ENCODE data around the gene RTP3.
"Not testable (repeated sequence)": the region's sequence is repeated elsewhere in the genome, so short reads cannot be mapped to it uniquely, and the experiment has no call there.

The RTP3 gene

DNA sequence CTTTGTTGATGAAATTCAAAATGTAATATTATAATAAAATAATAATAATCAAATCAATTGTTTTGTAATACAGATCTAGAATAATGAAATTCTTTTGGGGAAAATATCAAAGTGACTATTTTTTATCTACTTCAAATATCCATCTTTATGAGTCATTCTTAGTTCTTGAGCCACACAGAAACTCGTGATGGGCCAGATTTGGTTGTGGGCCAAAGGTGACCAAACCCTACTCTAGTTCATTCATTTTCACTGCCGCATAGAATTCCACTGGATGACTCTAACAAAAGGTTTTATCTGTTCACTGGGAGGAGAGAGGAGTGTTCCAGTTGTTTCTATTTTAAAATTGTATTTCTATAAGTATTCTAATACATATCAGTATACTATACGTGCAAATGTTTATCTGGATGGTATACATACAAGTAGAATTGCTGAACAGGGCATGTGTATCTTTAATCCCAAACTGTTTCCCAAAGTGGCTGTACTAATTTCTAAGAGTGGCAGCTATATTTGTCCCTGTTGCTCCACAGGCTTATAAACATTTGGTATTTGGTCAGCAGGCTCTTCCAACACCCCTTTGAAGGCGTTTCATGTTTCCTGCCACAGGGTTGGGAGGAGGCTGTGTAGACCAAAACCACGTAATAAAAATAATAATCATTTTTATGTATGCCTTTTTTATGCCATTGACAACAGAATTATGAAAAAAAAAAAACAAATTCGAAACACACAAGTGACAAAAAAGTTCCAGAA lies 7.3 kb upstream of the RTP3 start:
- no peak for DNase-seq (ENCODE audit: low read depth in 2 of 3, low spot score in 2 of 3)

DNA sequence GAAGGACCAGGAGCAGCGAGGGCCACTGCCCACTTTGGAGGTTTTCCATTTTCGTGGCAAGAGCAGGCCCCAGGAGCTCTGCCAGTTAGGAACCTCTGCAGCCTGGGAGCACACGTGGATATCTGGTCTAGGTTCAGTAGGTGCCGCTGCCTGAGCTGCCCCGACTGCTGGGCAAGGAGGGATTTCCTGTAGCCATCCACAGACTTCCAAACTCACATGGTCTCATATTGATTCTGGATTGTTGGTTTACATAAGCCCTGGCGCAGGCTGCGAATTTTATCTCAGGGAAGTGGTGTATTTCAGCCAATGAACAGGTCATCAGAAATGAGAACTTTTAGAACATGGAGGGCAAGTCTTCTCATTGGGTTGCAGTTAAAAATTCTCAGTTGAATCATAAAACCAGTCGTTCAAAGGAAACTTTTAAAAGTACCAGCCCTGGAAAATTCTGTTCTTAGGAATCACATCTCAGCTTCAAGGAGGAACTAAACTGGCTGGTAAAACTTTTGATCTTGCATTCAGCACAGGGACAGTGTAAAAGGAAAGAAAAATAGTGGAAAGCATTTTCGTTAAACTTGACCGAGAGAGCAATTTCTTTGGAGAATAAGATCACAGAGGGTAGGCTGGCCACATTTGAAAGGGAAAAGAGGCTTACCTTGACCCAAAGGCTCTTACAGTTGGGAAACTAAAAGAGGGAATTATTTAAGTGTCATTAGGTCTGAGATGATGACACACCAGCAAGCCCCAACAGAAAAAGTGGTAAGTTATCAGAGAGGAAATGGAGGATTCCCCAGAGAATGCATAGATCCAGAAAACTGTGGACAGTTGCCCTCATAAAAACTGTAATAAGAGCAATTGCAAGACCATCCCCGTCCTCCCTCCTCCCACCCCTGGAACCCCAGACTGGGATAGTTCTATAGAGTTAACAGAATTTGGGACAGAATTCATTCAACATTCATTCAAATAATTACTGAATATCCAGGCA lies 6.4 kb upstream of the RTP3 start:
- no peak for DNase-seq (ENCODE audit: low read depth in 2 of 3, low spot score in 2 of 3)

DNA sequence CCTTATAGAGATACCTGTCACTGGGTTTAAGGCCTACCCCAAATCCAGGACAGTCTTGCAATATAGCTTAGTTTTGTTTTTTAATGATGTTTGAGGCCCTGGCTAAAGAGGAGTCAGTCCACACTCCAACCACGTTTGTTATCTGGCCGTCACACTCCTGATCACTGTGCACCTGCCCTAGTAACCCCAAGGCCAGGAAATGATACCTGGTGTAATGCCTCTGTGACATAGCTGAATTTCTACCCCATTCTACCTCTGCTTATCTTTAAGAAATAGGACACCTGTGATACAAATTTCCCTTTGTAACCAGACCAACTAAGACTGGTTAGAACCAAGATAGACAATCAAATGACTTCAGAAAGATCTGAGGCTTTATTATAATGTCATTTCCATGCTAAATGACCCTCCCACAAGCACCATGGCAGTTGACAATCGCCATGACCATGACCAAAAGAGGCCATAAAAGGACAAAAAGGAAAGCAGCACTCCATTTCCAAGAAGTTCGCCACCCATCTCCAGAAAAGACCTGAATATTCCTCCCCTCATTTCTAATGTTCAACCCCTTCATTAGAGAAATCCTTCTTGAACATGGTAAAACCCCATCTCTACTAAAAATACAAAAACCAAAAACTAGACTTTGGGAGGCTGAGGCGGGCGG lies 4.8 kb upstream of the RTP3 start:
- DNase-seq (ENCODE audit: low read depth in 2 of 3, low spot score in 2 of 3): no peak

- DNase-seq (ENCODE audit: low read depth in 2 of 3, low spot score in 2 of 3): not testable (repeated sequence)
These were observed 3.3 kb upstream of the RTP3 start for GRCh38 chr3:46494491-46494890.

DNA sequence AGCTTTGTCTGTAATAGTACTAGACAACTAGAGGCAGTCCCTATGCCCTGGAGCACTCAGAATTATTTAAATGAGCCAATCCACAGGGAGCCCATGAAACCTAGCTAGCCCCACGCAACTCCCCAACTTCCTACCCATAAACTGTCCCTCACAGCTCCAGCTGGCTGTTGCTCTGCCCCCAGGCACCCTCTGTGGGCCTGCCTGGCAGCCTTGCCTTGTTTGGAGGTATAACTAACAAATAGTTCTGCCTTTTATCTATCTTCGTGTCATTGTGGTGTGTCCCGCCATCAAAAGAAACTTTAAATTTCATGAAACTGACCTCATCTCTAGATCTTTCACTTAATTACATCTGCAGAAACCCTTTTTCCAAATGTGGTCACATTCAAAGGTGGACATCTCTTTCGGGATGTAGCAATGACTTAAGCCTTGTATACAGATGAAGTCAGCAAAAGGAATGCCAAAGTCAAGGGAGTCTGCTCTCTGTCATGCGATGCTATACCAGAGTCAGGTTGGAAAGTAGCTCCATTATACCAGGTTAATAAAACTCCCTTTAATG lies 1.8 kb upstream of the RTP3 start:
- DNase-seq (ENCODE audit: low read depth in 2 of 3, low spot score in 2 of 3): no peak

GRCh38 chr3:46496746-46497555 lies 825 bp upstream of the RTP3 start:
- DNase-seq (ENCODE audit: low read depth in 2 of 3, low spot score in 2 of 3): no peak

- DNase-seq (ENCODE audit: low read depth in 2 of 3, low spot score in 2 of 3): no peak
These were observed 1.2 kb downstream of the RTP3 start for GRCh38 chr3:46498916-46499519.

DNA sequence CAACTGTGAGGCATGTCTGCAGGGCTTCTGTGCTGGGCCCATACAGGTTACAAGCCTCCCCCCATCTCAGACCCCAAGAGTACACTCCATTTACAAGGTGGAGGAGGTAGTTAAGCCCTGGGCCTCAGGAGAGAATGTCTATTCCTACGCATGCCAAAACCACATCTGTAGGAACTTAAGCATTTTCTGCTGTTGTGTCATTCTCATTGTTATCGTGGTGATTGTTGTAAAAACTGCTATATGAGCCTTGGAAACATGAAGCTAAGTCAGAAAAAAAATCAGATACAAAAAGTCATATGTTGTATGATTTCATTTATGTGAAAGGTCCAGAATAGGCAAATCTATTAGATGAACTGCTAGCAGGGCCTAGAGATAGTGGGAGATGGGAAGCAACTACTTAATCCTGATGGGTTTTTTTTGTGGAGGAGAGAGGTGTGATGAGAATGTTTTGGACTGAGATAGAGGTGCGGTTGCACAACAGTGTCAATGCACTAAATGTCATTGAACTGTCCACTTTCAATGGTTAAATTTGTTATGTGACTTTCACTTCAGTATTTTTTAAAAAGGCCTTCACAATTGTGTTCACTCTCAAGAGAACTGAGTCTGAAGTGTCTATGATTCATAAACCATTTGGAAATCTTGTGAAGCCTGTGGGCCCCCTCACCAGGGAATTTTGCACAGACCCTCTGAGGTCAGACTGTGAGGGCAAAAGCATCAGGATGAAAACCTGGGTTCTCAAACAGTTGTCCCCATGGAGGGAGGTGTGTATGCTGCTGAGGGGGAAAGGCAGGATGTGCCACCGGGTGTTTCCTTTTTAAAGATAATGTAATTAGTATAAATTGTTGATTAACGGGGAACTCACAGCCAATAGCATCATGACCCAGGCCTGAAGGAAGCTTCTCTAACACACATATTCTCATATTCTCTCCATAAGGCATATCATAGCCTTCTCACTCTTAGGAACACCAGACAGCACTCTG lies 3.2 kb downstream of the RTP3 start:
- no peak for DNase-seq (ENCODE audit: low read depth in 2 of 3, low spot score in 2 of 3)

GRCh38 chr3:46501702-46502101 lies 3.9 kb downstream of the RTP3 start:
- DNase-seq (ENCODE audit: low read depth in 2 of 3, low spot score in 2 of 3): no peak

- no peak for DNase-seq (ENCODE audit: low read depth in 2 of 3, low spot score in 2 of 3)
These were observed 5.6 kb downstream of the RTP3 start for GRCh38 chr3:46503200-46503874.

GRCh38 chr3:46504789-46505188 lies 7.0 kb downstream of the RTP3 start:
- DNase-seq (ENCODE audit: low read depth in 2 of 3, low spot score in 2 of 3): no peak

DNA sequence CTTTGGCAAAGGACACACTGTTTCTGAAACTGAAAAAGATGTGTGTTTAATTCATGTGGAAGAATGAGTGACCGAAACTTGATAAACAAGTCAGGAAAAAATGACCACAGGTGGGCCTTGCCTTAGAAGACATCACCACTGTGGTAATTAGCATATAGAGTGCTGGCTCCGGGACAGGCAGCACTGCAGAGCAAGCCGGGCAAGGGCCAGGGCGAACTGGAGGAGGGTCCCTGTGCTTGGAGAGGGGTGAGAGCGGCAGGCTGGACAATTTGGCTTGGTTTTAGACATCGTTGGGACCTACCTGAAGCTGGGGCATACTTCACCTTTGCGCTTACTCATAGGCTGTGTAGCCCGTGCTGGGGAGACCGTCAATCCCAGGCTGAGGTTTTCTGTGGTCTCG lies 8.2 kb downstream of the RTP3 start:
- DNase-seq (ENCODE audit: low read depth in 2 of 3, low spot score in 2 of 3): no peak

GRCh38 chr3:46506526-46506925 lies 8.8 kb downstream of the RTP3 start:
- DNase-seq (ENCODE audit: low read depth in 2 of 3, low spot score in 2 of 3): no peak

- no peak for DNase-seq (ENCODE audit: low read depth in 2 of 3, low spot score in 2 of 3)
These were observed 11.2 kb downstream of the RTP3 start for GRCh38 chr3:46508850-46509591.

DNA sequence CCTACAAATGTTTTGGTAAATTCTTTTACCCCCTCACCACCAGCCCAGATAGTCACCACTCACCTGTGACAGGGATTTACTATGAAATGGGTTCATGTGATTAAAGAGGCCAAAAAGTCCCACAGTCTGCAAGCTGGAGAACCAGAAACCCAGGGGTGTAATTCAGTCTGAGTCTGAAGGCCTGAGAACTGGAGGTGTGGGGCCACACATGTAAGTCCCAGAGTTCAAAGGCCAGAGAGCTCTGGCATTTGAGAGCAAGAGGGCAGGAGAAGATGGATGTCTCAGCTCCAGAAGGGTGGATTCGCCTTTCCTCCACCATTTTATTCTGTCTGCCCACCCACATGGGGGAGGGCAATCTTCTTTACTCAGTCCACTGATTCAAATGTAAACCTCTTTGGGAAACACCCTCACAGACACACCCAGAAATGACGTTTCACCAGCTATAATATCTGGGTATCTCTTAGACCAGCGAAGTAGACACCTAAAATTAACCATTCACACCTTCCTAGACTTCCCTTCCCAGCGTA lies 11.9 kb downstream of the RTP3 start:
- no peak for DNase-seq (ENCODE audit: low read depth in 2 of 3, low spot score in 2 of 3)

DNA sequence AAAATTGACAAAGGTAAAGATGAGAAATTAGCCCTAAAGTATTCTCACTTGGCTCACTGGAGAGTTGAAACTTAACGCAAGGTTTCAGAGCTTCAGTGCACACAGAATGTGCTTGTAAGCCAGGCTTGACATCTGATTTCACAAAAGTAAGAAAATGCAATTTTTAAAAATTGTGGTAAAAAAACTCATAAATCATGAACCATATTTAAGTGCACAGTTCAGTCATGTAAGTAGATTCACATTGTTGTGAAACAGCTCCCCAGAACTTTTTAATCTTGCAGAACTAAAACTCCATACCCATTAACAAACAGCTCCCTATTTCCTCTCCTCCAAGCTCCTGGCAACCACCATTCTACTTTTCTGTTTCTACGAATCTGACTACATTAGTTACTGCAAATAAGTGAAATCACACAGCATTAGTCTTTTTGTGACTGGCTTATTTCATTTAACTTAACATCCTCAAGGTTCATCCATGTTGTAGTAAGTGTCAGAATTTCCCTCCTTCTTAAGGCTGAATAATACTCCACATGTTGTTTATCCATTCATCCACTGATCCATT lies 14.5 kb downstream of the RTP3 start:
- DNase-seq (ENCODE audit: low read depth in 2 of 3, low spot score in 2 of 3): no peak

DNA sequence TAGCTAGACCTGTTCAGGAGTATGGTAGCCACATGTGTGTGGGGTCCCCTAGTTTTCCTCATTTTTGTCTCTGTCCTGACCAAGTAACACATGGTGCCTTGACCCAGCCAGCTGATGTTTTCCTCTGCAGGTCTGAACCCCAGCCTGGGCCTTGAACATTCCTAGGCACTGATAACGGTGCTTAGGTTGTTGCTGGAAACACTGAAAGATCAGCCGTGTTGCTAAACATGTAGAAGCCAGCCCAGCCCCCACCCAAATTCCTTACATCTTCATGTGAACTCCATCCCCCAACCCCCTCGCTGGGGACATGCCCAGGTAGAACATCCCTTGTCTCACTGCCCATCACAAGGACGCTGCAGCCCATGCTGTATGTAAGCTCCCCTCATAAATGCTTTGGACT lies 18.7 kb downstream of the RTP3 start:
- no peak for DNase-seq (ENCODE audit: low read depth in 2 of 3, low spot score in 2 of 3)
